ENCODE results near the gene ACTN1.

Gene ACTN1

GRCh38 chr14:68860771-68861170 is 118.3 kb downstream of the ACTN1 start:
- TF ChIP-seq CTCF (IDR thresholded peaks at IDR 0.05; ENCODE audit: low read length) (no peak), EZH2 (IDR thresholded peaks at IDR 0.05; ENCODE audit: borderline replicate concordance, low read length) (no peak)
- no peaks in the 10 kb centered on the region for H3K4me1 ChIP-seq (ENCODE audit: insufficient read depth, low read length, severe bottlenecking)
- H3K9me3 ChIP-seq (ENCODE audit: low read length): 0 out of 2 replicates have a peak, but pooled peaks cover 2% of the 10 kb centered on the region
- no peaks in the 10 kb centered on the region for H3K36me3 ChIP-seq (ENCODE audit: insufficient read depth, low read length)
- H3K79me2 ChIP-seq (ENCODE audit: insufficient read depth, low read length): no peaks in the 10 kb centered on the region
- H3K27ac ChIP-seq (ENCODE audit: low read depth, low read length, poor library complexity, severe bottlenecking): no peak overlapping the region
- H4K20me1 ChIP-seq (ENCODE audit: insufficient read depth, low read length): no peaks in the 10 kb centered on the region
- H3K4me3 ChIP-seq (ENCODE audit: low read depth, low read length, poor library complexity, severe bottlenecking): no peak overlapping the region
- H3K9me2 ChIP-seq (ENCODE audit: low read depth, low read length): no peaks in the 10 kb centered on the region
- no peaks in the 10 kb centered on the region for H3F3A ChIP-seq (ENCODE audit: insufficient read depth, low read length)
- no peak overlapping the region for H2AFZ ChIP-seq (ENCODE audit: low read length)
- no peak overlapping the region for H3K4me2 ChIP-seq (ENCODE audit: low read length)
- no peak overlapping the region for H3K9ac ChIP-seq (ENCODE audit: low read length)
- H3K27me3 ChIP-seq (ENCODE audit: insufficient read depth, low read length): peaks cover 6% of the 10 kb centered on the region; the same call in 1 of the 2 replicates

- TF ChIP-seq CTCF (IDR thresholded peaks at IDR 0.05; ENCODE audit: low read length) (no peak), EZH2 (IDR thresholded peaks at IDR 0.05; ENCODE audit: borderline replicate concordance, low read length) (no peak)
- Histone ChIP-seq H3K36me3 (ENCODE audit: insufficient read depth, low read length) (no peaks in the 10 kb centered on the region), H3K9me2 (ENCODE audit: low read depth, low read length) (no peaks in the 10 kb centered on the region), H3F3A (ENCODE audit: insufficient read depth, low read length) (no peaks in the 10 kb centered on the region), H3K27me3 (ENCODE audit: insufficient read depth, low read length) (peaks cover 3% of the 10 kb centered on the region; the same call in 1 of the 2 replicates), H3K4me1 (ENCODE audit: insufficient read depth, low read length, severe bottlenecking) (peaks cover 6% of the 10 kb centered on the region), H3K79me2 (ENCODE audit: insufficient read depth, low read length) (no peaks in the 10 kb centered on the region), H3K9ac (ENCODE audit: low read length) (no peak overlapping the region), H3K27ac (ENCODE audit: low read depth, low read length, poor library complexity, severe bottlenecking) (no peak overlapping the region), H3K9me3 (ENCODE audit: low read length) (no peaks in the 10 kb centered on the region), H3K4me3 (ENCODE audit: low read depth, low read length, poor library complexity, severe bottlenecking) (no peak overlapping the region), H3K4me2 (ENCODE audit: low read length) (no peak overlapping the region), H2AFZ (ENCODE audit: low read length) (no peak overlapping the region), H4K20me1 (ENCODE audit: insufficient read depth, low read length) (no peaks in the 10 kb centered on the region)
These were observed 121.5 kb downstream of the ACTN1 start for GRCh38 chr14:68857516-68858070.

- Histone ChIP-seq H4K20me1 (ENCODE audit: insufficient read depth, low read length) (no peaks in the 10 kb centered on the region), H3K27me3 (ENCODE audit: insufficient read depth, low read length) (peaks cover 3% of the 10 kb centered on the region; the same call in 1 of the 2 replicates), H3F3A (ENCODE audit: insufficient read depth, low read length) (no peaks in the 10 kb centered on the region), H2AFZ (ENCODE audit: low read length) (no peak overlapping the region), H3K9me3 (ENCODE audit: low read length) (no peaks in the 10 kb centered on the region), H3K9ac (ENCODE audit: low read length) (no peak overlapping the region), H3K4me1 (ENCODE audit: insufficient read depth, low read length, severe bottlenecking) (peaks cover 6% of the 10 kb centered on the region), H3K36me3 (ENCODE audit: insufficient read depth, low read length) (no peaks in the 10 kb centered on the region), H3K27ac (ENCODE audit: low read depth, low read length, poor library complexity, severe bottlenecking) (no peak overlapping the region), H3K79me2 (ENCODE audit: insufficient read depth, low read length) (no peaks in the 10 kb centered on the region), H3K4me3 (ENCODE audit: low read depth, low read length, poor library complexity, severe bottlenecking) (no peak overlapping the region), H3K9me2 (ENCODE audit: low read depth, low read length) (no peaks in the 10 kb centered on the region), H3K4me2 (ENCODE audit: low read length) (no peak overlapping the region)
- no peak for TF ChIP-seq EZH2 (IDR thresholded peaks at IDR 0.05; ENCODE audit: borderline replicate concordance, low read length)
- TF ChIP-seq CTCF (IDR thresholded peaks at IDR 0.05; ENCODE audit: low read length): no peak
These were observed 122.5 kb downstream of the ACTN1 start for GRCh38 chr14:68856572-68856971.
